Brain microvascular endothelial cell (primary cell): ENCODE measurements around the gene KRT83.
"Not testable (repeated sequence)": the region's sequence is repeated elsewhere in the genome, so short reads cannot be mapped to it uniquely, and the experiment has no call there.

ENCODE experiments used
- DNase-seq: peaks from one replicate; pipeline ENCODE4 v3.0.0-alpha.2; 2020
- H3K27ac ChIP-seq: fragments of 250-450 bp; sonication (Bioruptor Pico); 2 replicates; pipeline ENCODE4 v1.5.1; 2020; ENCODE audit warnings: mild to moderate bottlenecking, moderate library complexity
- H3K27me3 ChIP-seq: fragments of 250-450 bp; sonication (Bioruptor Pico); replicated peaks from 2 replicates; pipeline ENCODE4 v1.5.1; 2020; ENCODE audit warnings: mild to moderate bottlenecking
- H3K36me3 ChIP-seq: fragments of 250-450 bp; sonication (Bioruptor Pico); replicated peaks from 2 replicates; pipeline ENCODE4 v1.5.1; 2020; ENCODE audit warnings: mild to moderate bottlenecking
- H3K4me3 ChIP-seq: 2 replicates; pipeline ENCODE4 v1.5.1; 2011; ENCODE audit warnings: low read depth, mild to moderate bottlenecking, control low read depth, low read length, moderate library complexity
- in situ Hi-C: cut with HindIII; loops from 2 replicates; pipeline ENCODE4 v1.10.0; 2017; ENCODE audit warnings: low sequenced_read_pairs, low pct_ligation_motif_present
- TF ChIP-seq, protein P1 (sequence below): IDR thresholded peaks from 2 replicates; pipeline ENCODE4 v1.5.1; 2011; ENCODE audit warnings: low read depth, mild to moderate bottlenecking, moderate library complexity, low read length, control low read depth, inconsistent platforms; ENCODE audit errors: missing control alignments

KRT83 gene

GRCh38 chr12:52347016-52347415 lies 25.8 kb upstream of the KRT83 start:
- TF ChIP-seq, protein P1, sequence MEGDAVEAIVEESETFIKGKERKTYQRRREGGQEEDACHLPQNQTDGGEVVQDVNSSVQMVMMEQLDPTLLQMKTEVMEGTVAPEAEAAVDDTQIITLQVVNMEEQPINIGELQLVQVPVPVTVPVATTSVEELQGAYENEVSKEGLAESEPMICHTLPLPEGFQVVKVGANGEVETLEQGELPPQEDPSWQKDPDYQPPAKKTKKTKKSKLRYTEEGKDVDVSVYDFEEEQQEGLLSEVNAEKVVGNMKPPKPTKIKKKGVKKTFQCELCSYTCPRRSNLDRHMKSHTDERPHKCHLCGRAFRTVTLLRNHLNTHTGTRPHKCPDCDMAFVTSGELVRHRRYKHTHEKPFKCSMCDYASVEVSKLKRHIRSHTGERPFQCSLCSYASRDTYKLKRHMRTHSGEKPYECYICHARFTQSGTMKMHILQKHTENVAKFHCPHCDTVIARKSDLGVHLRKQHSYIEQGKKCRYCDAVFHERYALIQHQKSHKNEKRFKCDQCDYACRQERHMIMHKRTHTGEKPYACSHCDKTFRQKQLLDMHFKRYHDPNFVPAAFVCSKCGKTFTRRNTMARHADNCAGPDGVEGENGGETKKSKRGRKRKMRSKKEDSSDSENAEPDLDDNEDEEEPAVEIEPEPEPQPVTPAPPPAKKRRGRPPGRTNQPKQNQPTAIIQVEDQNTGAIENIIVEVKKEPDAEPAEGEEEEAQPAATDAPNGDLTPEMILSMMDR: no peak
- H3K27ac ChIP-seq: no peak overlapping the region
- in situ Hi-C loops: no loop called here
- no peaks in the 10 kb centered on the region for H3K36me3 ChIP-seq
- DNase-seq: no peak
- H3K27me3 ChIP-seq: peaks cover 7% of the 10 kb centered on the region
- H3K4me3 ChIP-seq: no peak overlapping the region

- H3K36me3 ChIP-seq: no peaks in the 10 kb centered on the region
- TF ChIP-seq, protein P1: no peak
- in situ Hi-C loops: no loop called here
- H3K27ac ChIP-seq: no peak overlapping the region
- no peak overlapping the region for H3K4me3 ChIP-seq
- H3K27me3 ChIP-seq: peaks cover 7% of the 10 kb centered on the region
- no peak for DNase-seq
These were observed 25.4 kb upstream of the KRT83 start for GRCh38 chr12:52346593-52346992.

DNA sequence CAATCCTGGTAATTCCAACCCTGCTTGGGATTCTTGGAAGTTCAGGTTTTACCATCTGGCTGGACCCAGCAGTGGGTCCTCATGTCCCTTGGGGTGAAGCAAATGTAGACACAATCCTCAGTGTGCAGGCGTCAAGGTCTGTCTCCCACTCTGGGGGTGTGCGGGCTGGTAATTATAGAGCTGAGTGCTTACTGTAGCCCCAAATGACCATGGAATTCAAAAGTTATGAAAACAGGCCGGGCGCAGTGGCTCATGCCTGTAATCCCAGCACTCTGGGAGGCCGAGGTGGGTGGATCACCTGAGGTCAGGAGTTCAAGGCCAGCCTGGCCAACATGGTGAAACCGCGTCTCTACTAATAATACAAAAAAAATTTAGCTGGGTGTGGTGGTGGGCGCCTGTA lies 23.8 kb upstream of the KRT83 start:
- H3K36me3 ChIP-seq, in situ Hi-C loops, H3K27me3 ChIP-seq, H3K4me3 ChIP-seq, DNase-seq, H3K27ac ChIP-seq: not testable (repeated sequence)

GRCh38 chr12:52344111-52344510 lies 22.9 kb upstream of the KRT83 start:
- in situ Hi-C loops: no loop called here
- TF ChIP-seq, protein P1: no peak
- no peak for DNase-seq
- Histone ChIP-seq H3K4me3 (no peak overlapping the region), H3K36me3 (no peaks in the 10 kb centered on the region), H3K27ac (no peak overlapping the region), H3K27me3 (peaks cover 7% of the 10 kb centered on the region)

DNA sequence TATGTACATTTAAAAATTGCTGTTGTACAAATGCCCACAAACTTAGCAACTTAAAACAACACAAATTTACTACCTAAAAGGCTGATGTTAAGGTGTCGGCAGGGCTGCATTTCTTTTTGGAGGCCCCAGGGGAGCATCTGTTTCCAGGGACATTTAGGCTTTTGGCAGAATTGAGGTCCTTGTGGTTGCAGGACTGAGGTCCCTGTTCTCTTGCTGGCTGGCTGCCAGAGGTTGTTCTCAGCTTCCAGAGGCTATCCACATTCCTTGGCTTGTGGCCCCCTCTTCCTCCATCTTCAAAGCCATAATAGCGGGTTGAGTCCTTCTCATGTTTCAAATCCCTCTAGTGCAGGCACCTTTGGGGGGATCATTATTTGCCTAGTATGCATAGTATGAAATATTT lies 22.4 kb upstream of the KRT83 start:
- Histone ChIP-seq H3K4me3 (no peak overlapping the region), H3K27me3 (peaks cover 7% of the 10 kb centered on the region), H3K27ac (no peak overlapping the region), H3K36me3 (no peaks in the 10 kb centered on the region)
- in situ Hi-C loops: no loop called here
- DNase-seq: no peak
- TF ChIP-seq, protein P1: no peak

DNA sequence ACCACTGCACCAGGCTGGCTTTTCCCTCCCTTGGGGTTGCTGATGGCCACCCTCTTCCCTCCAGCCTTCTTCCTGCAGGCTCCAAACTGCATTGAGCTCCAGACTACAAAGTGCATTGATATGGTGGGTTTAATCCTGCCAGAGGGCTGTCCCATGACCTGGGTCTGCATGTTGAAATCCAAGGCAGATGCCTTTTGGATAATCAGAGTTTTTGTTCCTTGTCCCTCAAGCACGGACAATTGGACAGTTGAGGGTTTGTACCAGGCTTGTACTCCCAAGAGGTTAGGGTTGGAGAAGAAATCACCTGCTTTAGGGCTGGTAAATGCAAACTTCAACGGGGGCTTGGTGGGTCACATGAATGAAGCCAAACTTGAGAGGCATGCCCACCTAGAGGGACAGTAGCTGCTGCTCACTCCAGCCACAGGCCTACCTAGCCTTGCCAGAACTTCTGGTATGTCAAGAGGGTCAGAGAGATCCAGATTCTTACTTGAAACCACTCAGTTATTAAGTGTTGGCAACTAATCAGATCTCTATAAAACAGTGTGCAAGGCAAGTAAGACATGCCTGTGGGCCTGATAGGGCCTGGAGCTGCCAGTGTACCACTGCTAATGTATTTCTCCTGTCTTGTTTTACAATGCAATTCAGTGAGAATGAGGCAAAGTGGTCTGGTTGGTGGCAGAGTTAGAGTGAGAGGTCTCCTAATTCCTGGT lies 21.7 kb upstream of the KRT83 start:
- Histone ChIP-seq H3K27ac (no peak overlapping the region), H3K36me3 (no peaks in the 10 kb centered on the region), H3K27me3 (peaks cover 4% of the 10 kb centered on the region), H3K4me3 (no peak overlapping the region)
- TF ChIP-seq, protein P1: no peak
- in situ Hi-C loops: no loop called here
- DNase-seq: no peak
